ENCODE results near the gene SSTR1.

Gene SSTR1

GRCh38 chr14:38205949-38206665 is 1.6 kb upstream of the SSTR1 start:
- Histone ChIP-seq H3K36me3 (ENCODE audit: control insufficient read depth in 1 of 2, insufficient read depth in 2 of 2, low read depth in 1 of 2, low read length in 2 of 2) (no peaks in the 10 kb centered on the region), H3K4me3 (ENCODE audit: insufficient read depth in 1 of 2, low read depth in 1 of 2, low read length in 2 of 2) (no peak overlapping the region), H2AK5ac (ENCODE audit: low read length, severe bottlenecking) (no peak overlapping the region), H3K4me2 (ENCODE audit: low read length, poor library complexity, severe bottlenecking) (no peak overlapping the region), H3K27ac (ENCODE audit: low read length, poor library complexity, severe bottlenecking) (no peak overlapping the region), H3K27me3 (ENCODE audit: control insufficient read depth in 1 of 2, insufficient read depth in 1 of 2, low read length in 2 of 2) (peaks cover 27 to 59% of the 10 kb centered on the region in 2 experiments), H3K9ac (ENCODE audit: low read length) (no peak overlapping the region), H3K14ac (ENCODE audit: low read length in 2 of 2) (no peak overlapping the region), H2AFZ (ENCODE audit: low read depth, low read length) (no peak overlapping the region), H2BK12ac (ENCODE audit: low read length in 2 of 2) (no peak overlapping the region), H3K79me1 (replicated peaks; ENCODE audit: low read length, poor library complexity, severe bottlenecking) (no peaks in the 10 kb centered on the region), H3K18ac (ENCODE audit: low read depth in 1 of 2, low read length in 2 of 2) (no peak overlapping the region), H3K4ac (ENCODE audit: low read depth in 1 of 2, low read length in 2 of 2) (no peak overlapping the region), H3K4me1 (ENCODE audit: control insufficient read depth, insufficient read depth, low read depth, low read length) (peaks cover 30% of the 10 kb centered on the region), H3K23ac (ENCODE audit: low read length in 2 of 2) (no peak overlapping the region), H2BK15ac (ENCODE audit: low read depth, poor library complexity, severe bottlenecking) (no peak overlapping the region), H3K9me3 (ENCODE audit: control insufficient read depth, low read length) (peaks cover 4% of the 10 kb centered on the region), H4K8ac (ENCODE audit: low read length) (no peak overlapping the region), H2BK120ac (ENCODE audit: low read depth, low read length) (no peak overlapping the region), H2BK5ac (ENCODE audit: low read depth, low read length, poor library complexity, severe bottlenecking) (no peak overlapping the region), H4K91ac (ENCODE audit: low read length) (no peak overlapping the region)
- WGBS = 89% methylated on average over 2 of the region's 5 CpGs
- no peak for DNase-seq

GRCh38 chr14:38206689-38207376 is 871 bp upstream of the SSTR1 start:
- Histone ChIP-seq H2AK5ac (ENCODE audit: low read length, severe bottlenecking) (no peak overlapping the region), H3K14ac (ENCODE audit: low read length in 2 of 2) (no peak overlapping the region), H3K18ac (ENCODE audit: low read depth in 1 of 2, low read length in 2 of 2) (no peak overlapping the region), H3K9ac (ENCODE audit: low read length) (no peak overlapping the region), H3K23ac (ENCODE audit: low read length in 2 of 2) (no peak overlapping the region), H3K79me1 (replicated peaks; ENCODE audit: low read length, poor library complexity, severe bottlenecking) (no peaks in the 10 kb centered on the region), H2BK12ac (ENCODE audit: low read length in 2 of 2) (no peak overlapping the region), H2BK5ac (ENCODE audit: low read depth, low read length, poor library complexity, severe bottlenecking) (no peak overlapping the region), H4K8ac (ENCODE audit: low read length) (no peak overlapping the region), H3K4ac (ENCODE audit: low read depth in 1 of 2, low read length in 2 of 2) (no peak overlapping the region), H3K36me3 (ENCODE audit: control insufficient read depth in 1 of 2, insufficient read depth in 2 of 2, low read depth in 1 of 2, low read length in 2 of 2) (no peaks in the 10 kb centered on the region), H4K91ac (ENCODE audit: low read length) (no peak overlapping the region), H3K4me1 (ENCODE audit: control insufficient read depth, insufficient read depth, low read depth, low read length) (peaks cover 35% of the 10 kb centered on the region), H2AFZ (ENCODE audit: low read depth, low read length) (no peak overlapping the region), H3K9me3 (ENCODE audit: control insufficient read depth, low read length) (peaks cover 4% of the 10 kb centered on the region), H3K4me2 (ENCODE audit: low read length, poor library complexity, severe bottlenecking) (no peak overlapping the region), H2BK120ac (ENCODE audit: low read depth, low read length) (no peak overlapping the region), H2BK15ac (ENCODE audit: low read depth, poor library complexity, severe bottlenecking) (no peak overlapping the region), H3K4me3 (ENCODE audit: insufficient read depth in 1 of 2, low read depth in 1 of 2, low read length in 2 of 2) (no peak overlapping the region), H3K27ac (ENCODE audit: low read length, poor library complexity, severe bottlenecking) (no peak overlapping the region), H3K27me3 (ENCODE audit: control insufficient read depth in 1 of 2, insufficient read depth in 1 of 2, low read length in 2 of 2) (peaks cover 34 to 66% of the 10 kb centered on the region in 2 experiments)
- DNase-seq = no peak
- WGBS = 40% methylated on average over 1 of the region's 2 CpGs

DNA sequence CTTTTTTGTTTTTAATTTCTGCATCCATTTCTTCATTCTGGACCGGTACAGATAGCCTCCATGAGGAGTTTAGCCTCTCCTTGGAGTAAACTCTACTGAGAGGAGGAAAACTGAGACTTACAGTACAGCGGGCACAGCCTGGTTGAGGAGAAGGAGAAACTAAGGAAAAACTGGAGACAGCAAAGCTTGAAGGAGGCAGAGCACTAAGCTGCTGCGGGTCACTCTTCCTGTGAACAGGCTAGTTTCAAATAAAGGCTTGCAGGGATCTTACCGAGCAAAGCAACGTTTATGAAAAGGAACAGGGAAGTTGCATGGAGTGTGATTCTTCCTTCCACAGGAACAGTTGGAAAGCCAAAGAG is 348 bp upstream of the SSTR1 start:
- DNase-seq = no peak

More for the DNA sequence above, 348 bp upstream of the SSTR1 start:
- 41% methylated on average over 5 of the region's 5 CpGs for WGBS
- H3K9me3 ChIP-seq (ENCODE audit: control insufficient read depth, low read length) = peaks cover 4% of the 10 kb centered on the region
- peak overlapping the region; percentile 18 for H2AFZ ChIP-seq (ENCODE audit: low read depth, low read length)
- H4K8ac ChIP-seq (ENCODE audit: low read length) = no peak overlapping the region
- H2AK5ac ChIP-seq (ENCODE audit: low read length, severe bottlenecking) = no peak overlapping the region
- peak overlapping the region; percentile 31 for H3K27ac ChIP-seq (ENCODE audit: low read length, poor library complexity, severe bottlenecking)
- no peak overlapping the region for H2BK15ac ChIP-seq (ENCODE audit: low read depth, poor library complexity, severe bottlenecking)
- no peaks in the 10 kb centered on the region for H3K79me1 ChIP-seq (replicated peaks; ENCODE audit: low read length, poor library complexity, severe bottlenecking)
- no peak overlapping the region for H2BK120ac ChIP-seq (ENCODE audit: low read depth, low read length)
- peaks cover 35% of the 10 kb centered on the region for H3K4me1 ChIP-seq (ENCODE audit: control insufficient read depth, insufficient read depth, low read depth, low read length)
- H3K4ac ChIP-seq (ENCODE audit: low read depth in 1 of 2, low read length in 2 of 2) = no peak overlapping the region
- H3K4me2 ChIP-seq (ENCODE audit: low read length, poor library complexity, severe bottlenecking) = no peak overlapping the region
- peaks cover 34 to 71% of the 10 kb centered on the region in 2 experiments for H3K27me3 ChIP-seq (ENCODE audit: control insufficient read depth in 1 of 2, insufficient read depth in 1 of 2, low read length in 2 of 2)
- no peak overlapping the region for H4K91ac ChIP-seq (ENCODE audit: low read length)
- no peak overlapping the region for H3K14ac ChIP-seq (ENCODE audit: low read length in 2 of 2)
- no peak overlapping the region for H3K4me3 ChIP-seq (ENCODE audit: insufficient read depth in 1 of 2, low read depth in 1 of 2, low read length in 2 of 2)
- H3K23ac ChIP-seq (ENCODE audit: low read length in 2 of 2) = no peak overlapping the region
- H3K18ac ChIP-seq (ENCODE audit: low read depth in 1 of 2, low read length in 2 of 2) = no peak overlapping the region
- no peak overlapping the region for H2BK12ac ChIP-seq (ENCODE audit: low read length in 2 of 2)
- no peak overlapping the region for H2BK5ac ChIP-seq (ENCODE audit: low read depth, low read length, poor library complexity, severe bottlenecking)
- H3K9ac ChIP-seq (ENCODE audit: low read length) = no peak overlapping the region
- H3K36me3 ChIP-seq (ENCODE audit: control insufficient read depth in 1 of 2, insufficient read depth in 2 of 2, low read depth in 1 of 2, low read length in 2 of 2) = no peaks in the 10 kb centered on the region
